DOHH2 (cell line): Measurements from ENCODE around the gene AGER.

Experiments
- CTCF ChIP-seq: fragments of 200-600 bp; sonication (generic); IDR thresholded peaks from one replicate; pipeline ENCODE4 v1.5.1; 2014; ENCODE audit warnings: antibody characterized with exemption, mild to moderate bottlenecking, low read depth, low read length; ENCODE audit not compliant: poor library complexity, severe bottlenecking
- EZH2phosphoT487 ChIP-seq: fragments of 200-600 bp; sonication (generic); IDR thresholded peaks from 2 replicates; pipeline ENCODE4 v1.6.1; 2017; ENCODE audit warnings: borderline replicate concordance, mild to moderate bottlenecking, antibody characterized with exemption, low read length, moderate library complexity, mixed read lengths

- no peak for TF ChIP-seq CTCF
- TF ChIP-seq EZH2phosphoT487 = no peak
Measured at GRCh38 chr6:32167154-32167760, 16.8 kb downstream of the AGER start.
